HG03025 (cell line): Measurements from ENCODE around the gene SGMS1.
"Not testable (repeated sequence)": the region's sequence is repeated elsewhere in the genome, so short reads cannot be mapped to it uniquely, and the experiment has no call there.

ENCODE experiments used
- ATAC-seq: cut with Tn5 transposase; IDR thresholded peaks from one replicate; pipeline ENCODE4 v1.9.1; 2021; ENCODE audit warnings: mild to moderate bottlenecking, moderate library complexity; ENCODE audit not compliant: unreplicated experiment, low FRiP score

SGMS1 gene

DNA sequence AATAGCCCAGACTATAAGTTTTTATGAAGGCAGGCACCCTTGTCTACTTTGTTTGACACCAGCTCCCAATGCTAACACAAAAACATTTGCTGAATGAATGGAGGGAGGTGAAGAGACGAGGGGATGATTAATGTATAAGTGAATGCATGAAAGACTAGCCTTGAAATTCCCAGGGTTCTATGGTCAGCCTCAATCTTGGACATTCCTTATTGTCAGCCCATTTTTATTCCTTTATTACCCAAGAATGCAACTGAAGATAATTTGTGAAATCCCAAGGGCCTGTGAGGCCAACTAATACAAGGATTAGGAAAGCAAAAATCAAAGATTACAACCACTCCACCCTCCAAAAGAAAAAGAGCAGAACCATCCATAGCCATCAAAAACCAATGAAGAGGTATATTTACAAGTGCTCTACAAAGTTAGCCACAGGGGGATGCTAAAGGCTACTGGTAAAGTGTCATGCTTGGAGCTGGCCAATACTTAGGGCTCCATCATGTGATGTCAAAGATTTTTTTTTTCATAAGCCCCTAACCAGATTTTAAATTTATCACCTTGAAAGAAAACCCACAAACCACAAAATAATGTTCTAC, 332.4 kb downstream of the SGMS1 start:
- no peak for ATAC-seq

DNA sequence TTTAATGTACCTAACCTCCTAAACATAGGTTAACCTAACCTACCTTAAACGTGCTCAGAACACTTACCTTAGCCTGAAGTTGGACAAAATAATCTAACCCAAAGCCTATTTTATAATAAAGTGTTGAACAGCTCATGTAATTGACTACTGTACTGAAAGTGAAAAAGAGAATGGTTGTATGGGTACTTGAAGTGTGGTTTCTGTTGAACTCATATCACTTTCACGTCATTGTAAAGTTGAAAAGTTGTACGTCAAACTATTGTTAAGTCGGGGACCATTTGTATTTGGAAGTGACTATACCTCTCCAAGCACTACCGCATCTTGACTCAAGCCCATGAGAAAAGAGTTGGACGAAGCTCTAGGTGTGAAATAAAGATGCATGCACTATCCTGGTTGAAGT, 334.6 kb downstream of the SGMS1 start:
- ATAC-seq = no peak

DNA sequence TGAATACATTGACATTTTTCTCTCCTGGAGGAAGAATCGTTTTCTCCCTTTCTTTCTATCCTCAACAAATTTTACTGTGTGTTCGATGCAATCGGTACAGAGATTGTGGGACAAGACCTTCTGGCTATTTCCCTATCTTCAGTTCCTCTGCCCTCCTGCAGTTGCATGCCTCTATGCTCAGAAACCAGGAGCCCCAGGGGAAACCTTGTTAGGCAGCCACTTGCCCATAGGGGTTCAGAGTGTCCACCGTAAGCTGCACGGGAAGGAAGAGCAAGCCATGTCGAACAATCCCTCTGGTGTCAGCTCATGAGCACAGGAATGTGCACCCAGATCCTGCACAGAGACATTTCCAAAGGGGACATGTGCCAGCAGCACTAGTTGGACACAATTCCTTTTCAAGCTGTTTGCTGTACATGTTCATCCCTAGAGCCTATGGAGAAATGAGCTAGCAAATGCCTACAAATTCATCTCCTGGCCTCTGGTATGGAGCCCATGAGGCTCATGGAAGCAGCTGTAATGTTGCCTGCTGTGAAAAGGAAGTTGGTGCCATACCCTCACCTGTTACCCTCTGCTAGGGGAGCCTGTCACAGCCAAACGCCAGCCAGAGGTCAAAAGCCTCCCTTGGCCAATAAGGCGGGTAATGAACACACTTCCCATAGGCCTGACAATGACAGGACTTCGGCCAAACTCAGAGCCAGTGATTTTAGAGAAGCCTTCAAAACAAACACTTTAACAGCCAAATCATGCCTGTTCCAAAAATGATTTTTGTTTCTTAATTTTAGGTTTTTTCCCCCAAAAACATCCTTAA, 336.6 kb downstream of the SGMS1 start:
- no peak for ATAC-seq

DNA sequence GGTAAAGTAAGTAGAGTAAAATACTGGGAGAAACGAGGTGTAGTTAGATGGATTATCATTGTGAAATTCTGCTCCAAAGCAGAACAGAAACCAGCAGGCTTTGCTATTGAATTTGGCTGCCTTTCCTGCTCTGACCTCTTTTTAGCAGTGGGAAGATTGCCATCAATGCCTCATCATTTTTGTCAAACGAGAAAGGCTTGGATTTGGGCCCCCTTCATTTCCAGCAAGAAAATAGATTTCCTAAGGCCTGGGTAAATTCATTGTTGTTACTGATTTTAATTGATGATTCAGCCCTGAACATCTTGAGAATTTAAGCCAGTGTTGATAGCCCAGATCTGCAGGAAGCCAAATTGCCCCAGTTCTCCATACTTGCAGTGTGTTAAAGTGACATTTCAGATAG, 337.2 kb downstream of the SGMS1 start:
- ATAC-seq = no peak

DNA sequence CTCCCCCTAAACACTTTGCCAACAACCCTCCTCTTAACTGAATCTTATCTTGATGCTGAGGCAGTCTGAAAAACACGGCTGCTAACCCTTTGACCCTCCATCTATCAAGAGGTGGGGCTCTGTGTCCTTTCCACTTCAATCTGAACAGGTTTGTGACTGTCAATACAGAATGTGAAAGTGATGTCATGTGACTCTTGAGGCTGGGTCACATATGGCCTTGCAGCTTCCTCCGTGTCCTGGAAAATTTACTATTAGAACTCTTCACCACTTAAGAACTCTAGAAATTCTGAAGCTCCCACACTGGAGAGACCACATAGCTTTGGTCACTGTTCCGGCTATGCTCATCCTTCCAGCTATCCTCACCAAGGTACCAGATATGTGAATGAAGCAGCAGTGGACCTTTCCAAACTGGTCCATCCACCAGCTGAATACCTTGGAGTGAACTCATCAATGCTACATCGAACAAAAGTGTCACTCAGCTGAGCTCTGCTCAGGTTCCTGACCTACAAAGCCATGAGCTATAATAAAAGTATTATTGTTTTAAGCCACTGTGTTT, 341.7 kb downstream of the SGMS1 start:
- ATAC-seq = no peak

DNA sequence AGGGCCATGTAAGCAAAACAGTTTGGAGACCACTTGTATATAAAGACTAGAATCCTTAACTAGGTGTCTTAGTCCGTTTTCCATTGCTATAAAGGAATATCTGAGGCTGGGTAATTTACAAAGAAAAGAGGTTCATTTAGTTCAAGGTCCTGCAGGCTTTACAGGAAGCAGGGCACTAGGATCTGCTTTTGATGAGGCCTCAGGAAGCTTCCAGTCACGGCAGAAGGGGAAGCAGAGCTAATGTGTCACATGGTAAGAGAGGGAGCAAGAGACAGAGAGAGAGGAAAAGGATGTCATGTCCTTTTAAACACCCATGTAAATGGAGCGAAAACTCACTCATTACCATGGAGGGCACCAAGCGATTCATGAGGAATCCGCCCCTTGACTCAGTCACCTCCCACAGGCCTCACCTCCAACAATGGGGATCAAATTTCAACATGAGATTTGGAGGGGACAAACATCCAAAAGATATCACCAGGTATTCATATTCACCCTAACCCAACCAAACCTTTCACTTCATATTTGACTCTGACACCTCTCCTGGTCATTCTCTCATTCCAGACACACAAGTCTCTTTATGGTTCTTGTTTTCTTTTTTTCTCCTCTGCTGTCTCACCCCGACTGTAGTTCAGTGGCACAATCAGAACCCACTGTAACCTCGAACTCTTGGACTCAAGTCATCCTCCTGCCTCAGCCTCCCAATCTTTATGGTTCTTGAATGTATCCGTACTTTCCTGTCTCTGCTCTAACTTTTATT, 342.4 kb downstream of the SGMS1 start:
- ATAC-seq = no peak

DNA sequence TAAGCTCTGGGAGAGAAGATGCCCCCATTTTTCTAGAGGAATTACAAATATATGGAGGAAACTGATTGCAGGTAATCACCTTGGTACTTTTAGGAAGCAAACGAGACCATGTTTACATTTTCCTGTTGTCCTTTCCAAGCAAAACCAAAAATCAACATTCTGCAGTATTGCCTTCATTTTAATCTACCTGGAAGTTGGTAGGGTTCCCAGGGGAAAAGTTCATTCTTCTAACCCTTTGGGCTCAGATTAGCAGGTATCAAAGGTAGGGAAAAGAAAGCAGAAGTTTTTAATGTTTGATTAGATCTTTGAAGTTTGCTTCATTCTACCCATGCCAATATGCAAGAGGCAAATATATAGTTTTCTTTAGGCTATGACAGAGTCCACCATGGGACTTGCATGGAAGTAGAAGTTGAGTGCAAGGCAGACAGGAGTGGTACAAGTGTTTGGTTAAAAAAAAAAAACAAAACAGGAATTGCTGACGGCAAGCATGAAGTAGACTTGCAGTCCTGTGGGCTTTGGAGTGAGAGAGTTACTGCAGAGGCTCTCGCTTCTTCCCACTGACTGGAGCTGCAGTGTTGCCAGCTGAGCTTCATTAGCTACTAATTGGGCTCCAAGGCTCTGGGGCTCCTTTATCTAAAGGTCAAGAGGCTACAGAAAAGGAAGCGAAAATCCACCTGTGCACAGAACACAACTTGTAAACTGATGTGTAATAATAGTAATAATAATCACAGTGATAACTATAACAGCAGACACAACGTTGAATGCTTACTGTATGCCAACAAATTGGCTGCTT, 343.5 kb downstream of the SGMS1 start:
- no peak for ATAC-seq

DNA sequence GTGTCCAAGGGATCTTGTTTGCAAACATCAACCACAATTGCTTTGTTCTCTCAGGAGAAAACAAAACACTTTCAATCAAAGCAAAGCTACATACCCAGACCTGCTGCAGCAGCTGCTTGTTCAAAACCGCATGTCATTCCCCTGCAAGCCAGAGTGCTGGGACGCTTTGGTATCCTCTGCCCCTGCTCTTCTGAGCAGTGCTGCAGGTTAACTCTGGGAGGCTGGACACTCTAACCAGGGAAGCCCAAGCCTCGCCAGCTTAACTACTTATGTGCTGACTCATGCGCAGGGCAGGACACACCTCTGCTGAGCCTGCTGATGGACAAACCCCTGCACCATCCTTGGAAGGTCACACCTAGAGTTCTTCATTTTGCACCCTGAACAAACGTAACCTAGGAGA, 344.3 kb downstream of the SGMS1 start:
- no peak for ATAC-seq

DNA sequence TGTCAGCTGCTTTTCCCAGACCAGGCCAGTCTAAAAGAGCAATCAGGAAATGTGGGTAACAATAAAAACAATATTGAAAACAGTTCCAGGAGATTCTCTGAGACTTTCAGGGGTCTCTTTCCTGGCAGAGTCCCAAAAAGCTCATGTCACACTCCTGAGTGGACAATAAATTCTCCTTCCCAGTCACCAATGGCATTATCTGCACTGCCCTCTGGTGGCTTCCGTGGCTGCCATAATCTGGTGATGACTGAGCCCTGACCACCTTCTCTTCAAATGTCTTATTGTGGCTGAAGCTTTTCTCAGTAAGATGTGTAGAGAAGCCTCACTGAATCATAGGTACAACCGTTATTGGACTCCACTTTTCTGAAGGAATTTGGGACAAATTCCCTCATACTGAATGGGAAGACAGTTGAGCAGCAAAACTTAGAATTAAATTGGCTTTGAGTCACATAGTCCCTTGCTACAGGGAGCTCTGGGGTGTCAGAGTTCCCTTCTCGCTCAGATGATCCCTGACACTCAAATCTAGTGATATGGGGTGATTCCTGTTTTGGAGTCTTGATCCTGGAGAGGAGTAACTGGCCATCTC, 348.0 kb downstream of the SGMS1 start:
- ATAC-seq = peak; percentile 45

DNA sequence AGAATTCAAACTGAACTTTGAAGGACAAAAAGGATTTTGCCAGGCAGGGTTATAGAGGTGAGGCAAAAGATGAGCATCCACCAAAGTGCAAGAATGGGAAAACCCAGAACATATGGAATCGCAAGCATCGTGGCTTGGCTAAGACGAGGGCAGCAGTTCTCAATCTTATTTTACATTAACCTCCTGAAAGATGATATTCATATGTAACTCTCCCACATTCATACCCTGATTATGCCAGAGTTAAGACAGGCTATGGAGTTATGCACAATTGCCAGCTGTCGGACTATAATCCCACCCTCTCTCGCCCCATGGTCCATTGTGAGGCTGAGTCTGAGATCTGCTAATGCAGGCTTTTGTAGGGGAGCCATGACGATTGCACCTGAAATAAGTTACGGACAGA, 351.2 kb downstream of the SGMS1 start:
- no peak for ATAC-seq

DNA sequence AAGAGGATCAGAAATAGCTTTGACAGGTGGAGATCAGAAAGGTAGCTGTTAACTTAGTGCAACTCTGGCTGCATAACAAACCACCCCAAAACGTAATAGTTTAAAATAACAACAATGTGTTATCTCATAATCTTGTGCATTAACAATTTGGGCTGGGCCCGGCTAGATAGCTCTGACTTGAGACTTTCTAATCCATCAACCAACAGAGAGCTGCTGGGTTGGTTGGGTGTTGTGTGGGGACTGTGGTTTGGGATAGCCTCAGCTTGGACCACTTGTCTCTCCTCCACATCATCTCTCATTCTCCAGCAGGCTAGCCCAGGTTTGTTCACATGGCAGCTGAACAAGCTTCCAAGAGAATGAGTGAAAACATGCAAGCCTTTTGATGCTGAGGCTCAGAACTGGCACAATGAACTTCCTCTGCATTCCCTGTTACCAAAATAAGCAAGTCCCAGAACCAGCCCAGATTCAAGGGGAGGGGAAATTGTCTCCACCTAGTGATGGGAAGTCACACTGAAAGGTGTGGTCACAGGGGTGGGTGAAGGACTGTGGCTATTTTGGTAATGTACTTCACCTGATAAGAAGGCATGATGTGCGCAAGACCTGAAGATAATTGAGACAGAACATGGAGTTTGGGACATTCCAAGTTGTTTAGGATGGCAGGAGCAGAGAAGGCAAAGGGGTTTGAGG, 352.0 kb downstream of the SGMS1 start:
- no peak for ATAC-seq

DNA sequence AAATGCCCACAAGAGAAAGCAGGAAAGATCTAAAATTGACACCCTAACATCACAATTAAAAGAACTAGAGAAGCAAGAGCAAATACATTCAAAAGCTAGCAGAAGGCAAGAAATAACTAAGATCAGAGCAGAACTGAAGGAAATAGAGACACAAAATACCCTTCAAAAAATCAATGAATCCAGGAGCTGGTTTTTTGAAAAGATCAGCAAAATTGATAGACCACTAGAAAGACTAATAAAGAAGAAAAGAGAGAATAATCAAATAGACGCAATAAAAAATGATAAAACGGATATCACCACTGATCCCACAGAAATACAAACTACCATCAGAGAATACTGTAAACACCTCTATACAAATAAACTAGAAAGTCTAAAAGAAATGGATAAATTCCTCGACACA, 355.9 kb downstream of the SGMS1 start:
- ATAC-seq = not testable (repeated sequence)

DNA sequence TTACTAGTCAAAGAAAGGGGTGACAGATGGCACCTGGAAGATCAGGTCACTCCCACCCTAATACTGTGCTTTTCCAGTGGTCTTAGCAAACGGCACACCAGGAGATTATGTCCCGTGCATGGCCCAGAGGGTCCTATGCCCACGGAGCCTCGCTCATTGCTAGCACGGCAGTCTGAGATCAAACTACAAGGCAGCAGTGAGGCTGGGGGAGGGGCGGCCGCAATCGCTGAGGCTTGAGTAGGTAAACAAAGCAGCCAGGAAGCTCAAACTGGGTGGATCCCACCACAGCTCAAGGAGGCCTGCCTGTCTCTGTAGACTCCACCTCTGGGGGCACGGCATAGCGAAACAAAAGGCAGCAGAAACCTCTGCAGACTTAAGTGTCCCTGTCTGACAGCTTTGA, 361.1 kb downstream of the SGMS1 start:
- not testable (repeated sequence) for ATAC-seq

DNA sequence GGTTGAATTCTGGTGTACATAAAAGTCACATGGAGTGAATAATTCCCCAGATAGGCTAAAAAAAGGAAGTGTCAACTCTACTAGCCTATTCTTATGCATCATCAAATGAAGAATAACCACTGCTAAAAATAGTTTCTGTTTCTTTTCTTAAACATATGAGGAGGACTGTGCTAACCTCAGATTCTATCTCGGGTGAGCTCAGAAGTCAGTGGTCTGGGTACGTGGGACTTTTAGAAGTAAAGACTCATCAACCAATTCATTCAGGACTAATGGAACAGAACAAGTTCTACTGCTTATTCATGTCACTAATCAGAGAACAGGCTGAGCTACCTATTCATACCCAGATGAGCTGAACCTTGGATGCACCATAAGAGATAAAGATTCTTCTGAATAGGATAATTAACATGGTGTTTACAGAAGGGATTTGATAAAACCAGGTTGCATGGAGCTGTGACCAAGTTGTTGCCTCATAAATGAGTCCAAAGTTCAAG, 362.9 kb downstream of the SGMS1 start:
- ATAC-seq = peak; percentile 97
